HG02571 (cell line): Measurements from ENCODE around the gene ECEL1.
"Not testable (repeated sequence)": the region's sequence is repeated elsewhere in the genome, so short reads cannot be mapped to it uniquely, and the experiment has no call there.

Experiments used
- ATAC-seq: cut with Tn5 transposase; IDR thresholded peaks from one replicate; pipeline ENCODE4 v1.9.1; 2021; ENCODE audit warnings: mild to moderate bottlenecking, moderate library complexity; ENCODE audit not compliant: unreplicated experiment

Gene ECEL1

DNA sequence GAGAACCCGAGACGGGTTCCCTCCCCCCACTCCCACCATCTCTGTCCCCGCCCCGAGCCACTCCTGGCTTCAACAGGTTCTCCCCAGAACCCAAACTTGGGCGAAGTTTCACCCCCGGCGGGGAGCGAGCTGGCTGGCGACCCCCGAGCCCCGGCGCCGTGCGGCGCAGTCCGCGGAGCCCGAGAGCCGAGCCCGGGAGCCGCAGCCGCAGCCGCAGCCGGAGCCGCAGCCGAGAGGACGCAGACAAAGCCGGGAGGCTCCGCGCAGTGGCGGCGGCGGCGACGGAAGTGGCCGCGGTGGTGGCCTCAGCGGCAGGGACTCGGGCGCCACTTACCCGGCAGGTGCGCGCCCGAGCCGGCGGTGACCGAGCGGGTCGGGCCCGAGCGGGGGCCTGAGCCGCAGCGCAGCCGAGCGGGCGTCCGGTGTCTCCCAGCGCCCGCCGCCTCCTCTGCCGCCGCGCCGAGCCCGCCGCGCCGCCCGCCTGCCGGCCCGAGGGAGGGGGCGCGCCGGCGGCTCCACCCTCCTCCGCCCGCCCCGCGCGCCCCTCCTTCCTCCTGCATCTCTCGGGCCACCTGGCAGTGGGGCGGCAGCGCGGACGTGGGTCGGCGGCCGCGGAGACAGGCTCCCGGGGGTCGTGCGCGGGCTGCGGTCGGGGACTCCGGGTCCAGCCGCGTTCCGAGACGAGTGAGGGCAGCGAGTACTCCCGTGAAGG, at the start of gene ECEL1:
TSS of gene ECEL1 (minus strand) at position 450 of the 712 bp plus-strand sequence. CDS start 1,181 bp downstream, outside the sequence.
- ATAC-seq, result no peak

GRCh38 chr2:232537079-232537478, 49.4 kb upstream of the ECEL1 start:
- ATAC-seq, result no peak

DNA sequence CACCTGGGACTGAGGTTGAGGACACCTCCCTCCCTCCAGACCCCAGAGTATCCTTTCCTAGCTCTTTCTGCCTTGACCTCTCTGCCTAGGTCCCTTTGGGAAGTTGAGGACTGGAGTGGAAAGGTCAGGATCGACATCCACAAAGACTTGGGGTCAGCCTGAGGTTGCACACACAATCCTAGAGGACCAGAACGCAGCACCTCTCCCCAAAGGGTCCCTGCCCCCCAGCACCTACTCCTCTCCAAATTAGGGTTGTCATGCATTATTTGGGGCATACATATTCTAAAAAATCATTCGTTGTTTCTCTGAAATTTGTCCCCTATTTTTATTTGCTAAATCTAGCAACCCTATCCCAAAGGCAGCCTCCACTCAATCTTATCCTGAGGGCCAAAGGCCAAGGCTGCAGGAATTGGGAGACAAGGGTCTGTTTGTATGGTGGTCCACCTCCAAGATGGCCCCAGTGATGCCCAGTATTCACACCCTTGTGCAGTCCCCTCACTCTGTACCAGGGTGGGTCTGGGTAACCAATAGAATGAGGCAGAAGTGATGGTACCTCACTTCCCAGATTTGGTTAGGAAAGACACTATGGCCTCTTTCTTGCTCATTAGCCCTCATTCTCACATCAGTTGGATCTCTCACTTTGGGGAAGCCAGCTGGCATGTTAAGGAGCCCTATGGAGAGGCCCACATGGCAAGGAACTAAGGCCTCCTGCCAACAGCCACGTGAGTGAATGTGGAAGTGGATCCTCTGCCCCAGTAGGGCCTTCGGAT, 48.3 kb upstream of the ECEL1 start:
- ATAC-seq, result no peak

DNA sequence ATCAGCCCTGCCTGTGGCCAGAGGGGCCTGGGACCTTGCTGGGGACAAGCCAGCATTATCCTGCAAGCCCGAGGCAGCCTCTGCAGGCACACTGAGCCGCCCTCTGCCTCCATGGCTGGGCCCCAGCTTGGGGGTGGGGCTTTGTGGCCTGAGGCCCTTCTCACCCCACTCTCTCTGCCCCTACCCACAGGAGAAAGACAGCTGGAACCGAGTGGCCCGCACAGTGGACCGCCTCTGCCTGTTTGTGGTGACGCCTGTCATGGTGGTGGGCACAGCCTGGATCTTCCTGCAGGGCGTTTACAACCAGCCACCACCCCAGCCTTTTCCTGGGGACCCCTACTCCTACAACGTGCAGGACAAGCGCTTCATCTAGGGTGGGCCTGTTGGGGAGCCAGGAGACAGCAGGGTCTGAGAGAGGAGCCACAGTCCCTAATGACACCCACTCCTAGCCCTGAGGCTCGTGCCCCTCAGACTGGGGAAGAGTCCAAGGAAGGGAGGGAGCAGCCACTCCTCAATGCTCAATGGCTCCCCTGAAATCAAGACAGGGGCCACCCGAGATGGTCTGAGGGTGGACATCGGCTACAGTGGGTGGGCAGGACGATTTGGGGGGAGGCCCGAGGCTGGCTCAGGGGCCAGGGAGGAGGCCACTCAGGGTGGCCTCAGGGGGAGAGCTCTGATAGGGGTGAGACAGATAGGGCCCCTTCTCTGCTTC, 47.5 kb upstream of the ECEL1 start:
- ATAC-seq, result no peak

- ATAC-seq, result no peak
Measured at GRCh38 chr2:232533944-232534710, 46.5 kb upstream of the ECEL1 start.

GRCh38 chr2:232532821-232533220, 45.2 kb upstream of the ECEL1 start:
- not testable (repeated sequence) for ATAC-seq

GRCh38 chr2:232532419-232532818, 44.8 kb upstream of the ECEL1 start:
- ATAC-seq, result no peak

DNA sequence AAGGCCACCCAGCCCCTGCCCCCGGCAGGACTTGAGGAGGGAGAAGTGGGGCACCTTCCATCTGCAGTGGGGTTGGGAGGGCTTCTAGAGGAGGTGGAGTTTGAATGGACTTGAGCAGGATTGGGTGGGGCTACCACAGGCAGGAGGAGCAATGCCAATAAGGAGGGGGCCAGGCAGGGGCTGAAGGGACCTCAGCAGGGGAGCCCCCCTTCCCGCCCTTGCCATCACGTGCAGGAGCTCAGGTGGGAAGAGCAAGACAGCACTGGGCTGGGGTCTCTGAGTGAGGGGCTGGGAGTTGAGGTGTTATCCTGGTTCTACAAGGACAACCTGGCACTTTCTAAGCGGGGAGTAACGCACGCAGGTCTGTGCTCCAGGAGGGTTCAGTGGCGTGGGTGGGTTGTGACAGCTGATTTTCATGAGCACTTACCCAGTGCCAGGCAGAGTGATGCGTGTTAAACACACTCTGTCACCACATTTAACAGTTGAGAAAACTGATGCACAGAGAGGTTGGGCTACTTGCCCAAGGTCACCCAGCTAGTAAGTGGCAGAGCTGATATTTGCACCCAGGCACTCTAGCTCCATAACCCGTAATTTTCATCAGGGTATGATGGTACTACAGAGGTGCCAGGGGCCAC, 43.1 kb upstream of the ECEL1 start:
- ATAC-seq, result no peak

DNA sequence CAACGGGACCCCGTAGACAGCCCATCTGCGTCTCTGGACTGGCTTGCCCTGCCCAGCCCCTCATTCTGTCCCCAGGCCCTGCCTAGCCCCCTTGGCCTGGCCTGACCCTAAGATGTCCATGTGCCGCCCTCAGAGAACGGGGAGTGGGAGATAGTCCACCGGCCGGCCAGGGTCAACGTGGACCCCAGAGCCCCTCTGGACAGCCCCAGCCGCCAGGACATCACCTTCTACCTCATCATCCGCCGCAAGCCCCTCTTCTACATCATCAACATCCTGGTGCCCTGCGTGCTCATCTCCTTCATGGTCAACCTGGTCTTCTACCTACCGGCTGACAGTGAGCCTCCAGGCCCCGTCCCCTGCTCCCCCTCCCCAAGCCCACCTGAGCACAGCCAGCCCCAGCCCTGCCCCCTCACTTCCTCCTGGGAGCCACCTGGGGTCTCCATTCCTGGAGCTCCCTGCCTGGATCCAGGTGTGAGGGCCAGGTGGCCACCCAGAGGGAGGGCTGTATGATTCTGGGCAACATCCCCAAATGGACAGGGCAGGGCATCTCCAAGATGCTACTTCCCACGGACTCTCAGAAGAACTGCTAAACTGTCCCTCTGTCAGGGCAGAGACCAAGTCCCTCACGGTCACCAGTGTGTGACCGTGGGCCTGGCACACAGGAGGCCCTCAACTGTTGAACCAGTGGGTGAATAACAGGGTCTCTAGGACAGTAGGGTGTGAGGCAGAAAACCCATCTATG, 42.3 kb upstream of the ECEL1 start:
- no peak for ATAC-seq

GRCh38 chr2:232528746-232529460, 41.3 kb upstream of the ECEL1 start:
- ATAC-seq, result no peak

- no peak for ATAC-seq
Measured at GRCh38 chr2:232527905-232528470, 40.4 kb upstream of the ECEL1 start.

DNA sequence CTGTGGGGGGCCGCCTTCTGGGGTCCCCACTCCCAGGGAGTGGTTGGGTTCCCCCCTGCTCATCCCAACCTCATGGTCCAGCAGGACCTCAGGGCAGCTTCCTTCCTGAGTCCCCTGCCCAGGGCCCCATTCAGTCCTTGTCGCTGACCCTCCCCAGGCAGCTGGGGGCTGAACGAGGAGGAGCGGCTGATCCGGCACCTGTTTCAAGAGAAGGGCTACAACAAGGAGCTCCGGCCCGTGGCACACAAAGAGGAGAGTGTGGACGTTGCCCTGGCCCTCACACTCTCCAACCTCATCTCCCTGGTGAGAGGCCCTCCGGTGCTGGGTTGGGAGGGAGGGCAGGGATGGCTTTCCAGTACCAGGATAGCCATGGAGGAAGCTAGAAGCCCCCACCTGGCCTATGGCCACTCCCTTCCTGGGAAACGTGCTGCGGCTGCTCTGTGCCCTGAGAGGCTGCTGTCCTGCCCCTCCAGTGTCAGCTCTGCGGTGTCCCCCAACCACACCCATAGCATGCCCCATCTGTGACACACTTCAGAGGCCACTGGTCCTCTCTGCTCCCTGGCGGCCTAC, 38.8 kb upstream of the ECEL1 start:
- no peak for ATAC-seq

DNA sequence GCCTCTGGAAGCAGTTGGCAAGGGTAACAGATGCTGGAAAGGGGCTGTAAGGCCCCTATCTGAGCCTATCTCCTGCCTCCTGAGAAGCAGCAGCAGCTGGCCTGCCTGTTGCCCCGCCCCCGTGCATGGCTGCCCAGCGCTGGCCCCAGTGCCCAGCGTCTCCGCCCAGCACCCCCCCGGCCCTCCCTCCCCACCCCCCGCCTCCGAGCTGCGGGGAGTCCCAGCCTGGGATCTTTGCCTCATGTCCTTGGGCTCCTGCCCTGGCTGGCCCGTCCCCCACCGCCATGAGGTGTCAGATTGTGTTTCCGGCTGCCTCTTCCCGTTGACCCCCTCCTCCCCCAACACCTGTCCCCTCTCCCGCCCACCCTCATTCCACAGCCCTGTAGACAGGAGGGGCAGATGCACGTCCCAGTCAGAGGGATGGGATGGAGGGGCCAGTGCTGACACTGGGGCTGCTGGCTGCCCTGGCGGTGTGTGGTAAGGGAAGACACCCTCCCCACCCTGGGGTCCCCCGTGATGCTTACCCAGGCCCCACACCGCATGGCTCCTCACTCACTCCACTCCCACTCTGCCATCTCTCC, 38.2 kb upstream of the ECEL1 start, which contains the start of gene CHRND:
TSS of gene CHRND (plus strand) at position 370 of the 581 bp plus-strand sequence. CDS start at position 426, 56 bp downstream.
- ATAC-seq, result no peak

GRCh38 chr2:232525199-232525598, 37.6 kb upstream of the ECEL1 start:
- no peak for ATAC-seq

GRCh38 chr2:232524771-232525170, 37.1 kb upstream of the ECEL1 start:
- ATAC-seq, result no peak

DNA sequence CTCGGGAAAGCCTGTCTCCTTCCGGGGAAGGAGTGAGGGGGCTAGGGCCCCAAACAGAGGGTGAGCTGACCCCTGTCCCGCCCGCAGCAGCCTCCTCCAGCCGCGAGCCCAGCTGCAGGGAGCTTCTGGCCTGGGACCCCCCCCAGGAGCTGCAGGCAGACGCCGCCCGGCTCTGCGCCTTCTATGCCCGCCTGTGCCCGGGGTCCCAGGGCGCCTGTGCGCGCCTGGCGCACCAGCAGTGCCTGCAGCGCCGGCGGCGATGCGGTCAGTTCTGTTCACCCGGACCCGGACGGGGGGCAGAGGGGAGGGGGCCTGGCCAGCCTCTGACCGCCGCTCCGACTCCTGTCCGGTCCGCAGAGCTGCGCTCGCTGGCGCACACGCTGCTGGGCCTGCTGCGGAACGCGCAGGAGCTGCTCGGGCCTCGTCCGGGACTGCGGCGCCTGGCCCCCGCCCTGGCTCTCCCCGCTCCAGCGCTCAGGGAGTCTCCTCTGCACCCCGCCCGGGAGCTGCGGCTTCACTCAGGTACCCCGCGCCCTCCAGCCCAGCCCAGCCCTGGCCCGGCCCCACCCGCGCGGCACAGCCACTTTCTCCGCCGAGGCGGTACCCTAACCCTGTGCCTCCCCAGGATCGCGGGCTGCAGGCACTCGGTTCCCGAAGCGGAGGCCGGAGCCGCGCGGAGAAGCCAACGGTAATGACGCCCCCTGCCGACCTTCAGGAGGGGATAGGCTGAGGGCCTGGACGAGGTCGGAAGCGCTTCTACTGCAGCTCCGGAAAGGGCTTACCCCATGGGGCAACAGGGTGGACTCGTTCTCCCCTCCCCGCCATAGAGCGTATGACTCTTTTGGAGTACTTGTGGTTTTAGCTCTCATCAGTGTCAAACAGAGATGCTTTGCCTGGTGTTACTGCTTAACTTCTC, 36.3 kb upstream of the ECEL1 start:
- ATAC-seq, result no peak

DNA sequence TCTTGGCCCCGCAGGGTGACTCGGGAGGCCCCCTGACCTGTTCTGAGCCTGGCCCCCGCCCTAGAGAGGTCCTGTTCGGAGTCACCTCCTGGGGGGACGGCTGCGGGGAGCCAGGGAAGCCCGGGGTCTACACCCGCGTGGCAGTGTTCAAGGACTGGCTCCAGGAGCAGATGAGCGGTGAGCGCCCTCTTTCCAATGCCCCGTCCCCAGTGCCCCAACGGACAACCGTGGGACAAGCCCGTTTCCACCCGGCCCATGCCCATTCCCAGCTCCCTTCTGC, 35.7 kb upstream of the ECEL1 start:
- no peak for ATAC-seq
